ENCODE measurements around the gene KCNJ5. TPM values are rescaled to one million over a fixed set of nuclear protein-coding genes. Genes with fewer than 3 reads are reported as not detected.

The KCNJ5 gene
- total RNA-seq, 1 experiment from 2014 or later, result 0.17 TPM

- no TSS peak for BruUV-seq (replicated peaks)
- intact Hi-C loops (cut with micrococcal nuclease), result loop anchor here (5.0 to 10.0 kb wide), 2 partner anchors 782 to 925 kb away; no protein-coding TSS in a partner anchor
These were observed 66.0 kb downstream of the KCNJ5 start for GRCh38 chr11:128957202-128957482.

More at GRCh38 chr11:128957202-128957482, 66.0 kb downstream of the KCNJ5 start:
- no peak overlapping the region for H3K4me2 ChIP-seq (ENCODE audit: low read length)
- H3K9ac ChIP-seq (ENCODE audit: low read length), result no peak overlapping the region
- H3K9me2 ChIP-seq (ENCODE audit: insufficient read depth), result no peaks in the 10 kb centered on the region
- ChIA-PET CTCF (interaction anchor here (1.1 to 2.5 kb wide), 9 partner anchors 9 to 785 kb away, joined by 3 to 213 read pairs (median 10); partner anchors contain the start of gene KCNJ5), POLR2A (interaction anchor here (1.2 to 1.5 kb wide), 2 partner anchors 71 to 375 kb away, joined by 5 to 6 read pairs; no protein-coding TSS in a partner anchor), RAD21 (ENCODE audit: low non-redundant PET in 1 of 2, low total read pairs in 2 of 2, uncharacterized antibody in 2 of 2, unreplicated experiment in 2 of 2) (interaction anchor here (1.3 to 1.7 kb wide), 6 partner anchors 64 to 72 kb away, joined by 3 to 22 read pairs (median 10); no protein-coding TSS in a partner anchor)
- no peaks in the 10 kb centered on the region for H3K9me3 ChIP-seq (ENCODE audit: control insufficient read depth in 1 of 2, insufficient read depth in 1 of 2, low read depth in 1 of 2, low read length in 2 of 2)
- H3K27ac ChIP-seq (ENCODE audit: low read depth, low read length), result no peak overlapping the region
- H3K27me3 ChIP-seq (ENCODE audit: insufficient read depth, low read length), result no peaks in the 10 kb centered on the region
- H3K4me3 ChIP-seq (replicated peaks in 1 of 2; ENCODE audit: low read depth in 1 of 2, low read length in 2 of 2), result no peak overlapping the region
- H3K79me2 ChIP-seq (ENCODE audit: insufficient read depth, low read length), result no peaks in the 10 kb centered on the region
- H2AFZ ChIP-seq (ENCODE audit: low read depth, low read length, poor library complexity, severe bottlenecking), result no peak overlapping the region
- H4K20me1 ChIP-seq (ENCODE audit: insufficient read depth), result no peaks in the 10 kb centered on the region
- no peaks in the 10 kb centered on the region for H3K36me3 ChIP-seq (ENCODE audit: control insufficient read depth in 1 of 2, insufficient read depth in 2 of 2, low read length in 2 of 2)
- no peak for DNase-seq (ENCODE audit: low read depth, low spot score)
- no peak for ATAC-seq
- TF ChIP-seq JUND (IDR thresholded peaks at IDR 0.05), result no peak
- TF ChIP-seq POLR2AphosphoS5 (IDR thresholded peaks at IDR 0.05; ENCODE audit: low read depth, low read length), result no peak
- TF ChIP-seq ATF3 (IDR thresholded peaks at IDR 0.05), result no peak
- no peak for TF ChIP-seq CEBPB (IDR thresholded peaks at IDR 0.05; ENCODE audit: low read depth)
- no peak for TF ChIP-seq ZFX (IDR thresholded peaks at IDR 0.05)
- TF ChIP-seq, protein P1, sequence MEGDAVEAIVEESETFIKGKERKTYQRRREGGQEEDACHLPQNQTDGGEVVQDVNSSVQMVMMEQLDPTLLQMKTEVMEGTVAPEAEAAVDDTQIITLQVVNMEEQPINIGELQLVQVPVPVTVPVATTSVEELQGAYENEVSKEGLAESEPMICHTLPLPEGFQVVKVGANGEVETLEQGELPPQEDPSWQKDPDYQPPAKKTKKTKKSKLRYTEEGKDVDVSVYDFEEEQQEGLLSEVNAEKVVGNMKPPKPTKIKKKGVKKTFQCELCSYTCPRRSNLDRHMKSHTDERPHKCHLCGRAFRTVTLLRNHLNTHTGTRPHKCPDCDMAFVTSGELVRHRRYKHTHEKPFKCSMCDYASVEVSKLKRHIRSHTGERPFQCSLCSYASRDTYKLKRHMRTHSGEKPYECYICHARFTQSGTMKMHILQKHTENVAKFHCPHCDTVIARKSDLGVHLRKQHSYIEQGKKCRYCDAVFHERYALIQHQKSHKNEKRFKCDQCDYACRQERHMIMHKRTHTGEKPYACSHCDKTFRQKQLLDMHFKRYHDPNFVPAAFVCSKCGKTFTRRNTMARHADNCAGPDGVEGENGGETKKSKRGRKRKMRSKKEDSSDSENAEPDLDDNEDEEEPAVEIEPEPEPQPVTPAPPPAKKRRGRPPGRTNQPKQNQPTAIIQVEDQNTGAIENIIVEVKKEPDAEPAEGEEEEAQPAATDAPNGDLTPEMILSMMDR (IDR thresholded peaks at IDR 0.05 in 2 of 3, conservative IDR thresholded peaks at IDR 0.05 in 1 of 3; ENCODE audit: borderline replicate concordance in 1 of 3, insufficient read depth in 1 of 3, low read depth in 2 of 3, low read length in 2 of 3), result no peak
- TF ChIP-seq EZH2phosphoT487 (IDR thresholded peaks at IDR 0.05; ENCODE audit: borderline replicate concordance), result no peak
- no peak for TF ChIP-seq SIN3A (IDR thresholded peaks at IDR 0.05; ENCODE audit: low read depth)
- TF ChIP-seq, protein P2, sequence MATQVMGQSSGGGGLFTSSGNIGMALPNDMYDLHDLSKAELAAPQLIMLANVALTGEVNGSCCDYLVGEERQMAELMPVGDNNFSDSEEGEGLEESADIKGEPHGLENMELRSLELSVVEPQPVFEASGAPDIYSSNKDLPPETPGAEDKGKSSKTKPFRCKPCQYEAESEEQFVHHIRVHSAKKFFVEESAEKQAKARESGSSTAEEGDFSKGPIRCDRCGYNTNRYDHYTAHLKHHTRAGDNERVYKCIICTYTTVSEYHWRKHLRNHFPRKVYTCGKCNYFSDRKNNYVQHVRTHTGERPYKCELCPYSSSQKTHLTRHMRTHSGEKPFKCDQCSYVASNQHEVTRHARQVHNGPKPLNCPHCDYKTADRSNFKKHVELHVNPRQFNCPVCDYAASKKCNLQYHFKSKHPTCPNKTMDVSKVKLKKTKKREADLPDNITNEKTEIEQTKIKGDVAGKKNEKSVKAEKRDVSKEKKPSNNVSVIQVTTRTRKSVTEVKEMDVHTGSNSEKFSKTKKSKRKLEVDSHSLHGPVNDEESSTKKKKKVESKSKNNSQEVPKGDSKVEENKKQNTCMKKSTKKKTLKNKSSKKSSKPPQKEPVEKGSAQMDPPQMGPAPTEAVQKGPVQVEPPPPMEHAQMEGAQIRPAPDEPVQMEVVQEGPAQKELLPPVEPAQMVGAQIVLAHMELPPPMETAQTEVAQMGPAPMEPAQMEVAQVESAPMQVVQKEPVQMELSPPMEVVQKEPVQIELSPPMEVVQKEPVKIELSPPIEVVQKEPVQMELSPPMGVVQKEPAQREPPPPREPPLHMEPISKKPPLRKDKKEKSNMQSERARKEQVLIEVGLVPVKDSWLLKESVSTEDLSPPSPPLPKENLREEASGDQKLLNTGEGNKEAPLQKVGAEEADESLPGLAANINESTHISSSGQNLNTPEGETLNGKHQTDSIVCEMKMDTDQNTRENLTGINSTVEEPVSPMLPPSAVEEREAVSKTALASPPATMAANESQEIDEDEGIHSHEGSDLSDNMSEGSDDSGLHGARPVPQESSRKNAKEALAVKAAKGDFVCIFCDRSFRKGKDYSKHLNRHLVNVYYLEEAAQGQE (IDR thresholded peaks at IDR 0.05; ENCODE audit: low read depth), result no peak
- TF ChIP-seq SP1 (IDR thresholded peaks at IDR 0.05; ENCODE audit: low read depth), result no peak
- TF ChIP-seq EGR1 (IDR thresholded peaks at IDR 0.05; ENCODE audit: low read depth), result no peak
- TF ChIP-seq TCF7L2 (IDR thresholded peaks at IDR 0.05; ENCODE audit: borderline replicate concordance, extremely low read depth, insufficient read depth, insufficient read length), result no peak
- TF ChIP-seq YY1 (IDR thresholded peaks at IDR 0.05; ENCODE audit: extremely low read depth, insufficient replicate concordance, low read depth, low read length), result no peak
- no peaks in the 10 kb centered on the region for H3K4me1 ChIP-seq (ENCODE audit: control insufficient read depth in 1 of 2, insufficient read depth in 2 of 2, low read length in 2 of 2)
